OCI-LY7 (cell line): ENCODE measurements around the gene MAP3K8.

Experiments
- EZH2phosphoT487 ChIP-seq: fragments of 200-600 bp; sonication (generic); IDR thresholded peaks from 2 replicates; pipeline ENCODE4 v1.6.1; 2018; ENCODE audit warnings: low read depth, borderline replicate concordance, mild to moderate bottlenecking, mixed run types, antibody characterized with exemption, low read length, moderate library complexity, mixed read lengths
- TF ChIP-seq, protein P1 (sequence below): fragments of 200-600 bp; sonication (generic); conservative IDR thresholded peaks from 2 replicates; pipeline ENCODE4 v1.5.1; 2014; ENCODE audit warnings: mild to moderate bottlenecking, antibody characterized with exemption, low read length, moderate library complexity, mixed read lengths

DNA sequence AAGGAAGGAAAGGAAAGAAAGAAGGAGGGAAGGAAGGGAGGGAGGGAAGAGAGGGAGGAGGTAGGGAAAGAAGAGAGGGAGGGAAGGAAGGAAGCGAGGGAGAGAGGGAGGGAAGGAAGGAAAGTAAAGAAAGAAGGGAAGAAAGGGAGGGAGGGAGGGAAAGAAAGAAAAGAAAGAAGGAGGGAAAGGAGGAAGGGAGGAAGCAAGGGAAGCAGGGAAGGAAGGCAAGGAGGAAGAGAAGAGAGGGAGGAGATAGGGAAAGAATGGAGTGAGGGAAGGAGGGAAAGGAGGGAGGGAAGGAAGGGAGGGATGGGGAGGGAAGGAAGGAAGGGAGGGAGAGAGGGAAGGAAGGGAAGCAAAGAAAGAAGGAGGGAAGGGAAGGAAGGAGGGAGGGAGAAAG lies 65.8 kb downstream of the MAP3K8 start:
- TF ChIP-seq, protein P1, sequence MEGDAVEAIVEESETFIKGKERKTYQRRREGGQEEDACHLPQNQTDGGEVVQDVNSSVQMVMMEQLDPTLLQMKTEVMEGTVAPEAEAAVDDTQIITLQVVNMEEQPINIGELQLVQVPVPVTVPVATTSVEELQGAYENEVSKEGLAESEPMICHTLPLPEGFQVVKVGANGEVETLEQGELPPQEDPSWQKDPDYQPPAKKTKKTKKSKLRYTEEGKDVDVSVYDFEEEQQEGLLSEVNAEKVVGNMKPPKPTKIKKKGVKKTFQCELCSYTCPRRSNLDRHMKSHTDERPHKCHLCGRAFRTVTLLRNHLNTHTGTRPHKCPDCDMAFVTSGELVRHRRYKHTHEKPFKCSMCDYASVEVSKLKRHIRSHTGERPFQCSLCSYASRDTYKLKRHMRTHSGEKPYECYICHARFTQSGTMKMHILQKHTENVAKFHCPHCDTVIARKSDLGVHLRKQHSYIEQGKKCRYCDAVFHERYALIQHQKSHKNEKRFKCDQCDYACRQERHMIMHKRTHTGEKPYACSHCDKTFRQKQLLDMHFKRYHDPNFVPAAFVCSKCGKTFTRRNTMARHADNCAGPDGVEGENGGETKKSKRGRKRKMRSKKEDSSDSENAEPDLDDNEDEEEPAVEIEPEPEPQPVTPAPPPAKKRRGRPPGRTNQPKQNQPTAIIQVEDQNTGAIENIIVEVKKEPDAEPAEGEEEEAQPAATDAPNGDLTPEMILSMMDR: no peak
- no peak for TF ChIP-seq EZH2phosphoT487
